ENCODE results near the gene FRAS1. TPM values are rescaled to one million over a fixed set of nuclear protein-coding genes. Genes with fewer than 3 reads are reported as not detected.

The FRAS1 gene
- total RNA-seq, 3 donors from 2014 or later: 4.9 to 7.5 (median 6.6) TPM

GRCh38 chr4:78520808-78521226 lies 463.7 kb downstream of the FRAS1 start:
- DNase-seq (ENCODE audit: low spot score in 2 of 2): no peak
- Histone ChIP-seq H3K27me3 (no peaks in the 10 kb centered on the region), H3K4me1 (no peaks in the 10 kb centered on the region), H3K9me3 (no peaks in the 10 kb centered on the region), H3K4me3 (no peak overlapping the region), H3K36me3 (no peaks in the 10 kb centered on the region), H3K27ac (no peak overlapping the region)
- intact Hi-C loops (cut with DNase I; ENCODE audit: low total_unique reads): no loop called here
- TF ChIP-seq POLR2A (IDR thresholded peaks at IDR 0.05): no peak
- no peak for TF ChIP-seq POLR2AphosphoS5 (IDR thresholded peaks at IDR 0.05)
- TF ChIP-seq CTCF (IDR thresholded peaks at IDR 0.05): no peak

GRCh38 chr4:78524009-78524408 lies 466.9 kb downstream of the FRAS1 start:
- no peak overlapping the region for H3K4me3 ChIP-seq
- H3K27me3 ChIP-seq: no peaks in the 10 kb centered on the region
- no peaks in the 10 kb centered on the region for H3K9me3 ChIP-seq
- no peak for DNase-seq (ENCODE audit: low spot score in 2 of 2)
- H3K4me1 ChIP-seq: no peaks in the 10 kb centered on the region
- intact Hi-C loops (cut with DNase I; ENCODE audit: low total_unique reads): no loop called here
- H3K27ac ChIP-seq: no peak overlapping the region
- no peaks in the 10 kb centered on the region for H3K36me3 ChIP-seq
- TF ChIP-seq POLR2AphosphoS5 (IDR thresholded peaks at IDR 0.05) (no peak), POLR2A (IDR thresholded peaks at IDR 0.05) (no peak), CTCF (IDR thresholded peaks at IDR 0.05) (no peak)

GRCh38 chr4:78525559-78525958 lies 468.4 kb downstream of the FRAS1 start:
- no peaks in the 10 kb centered on the region for H3K36me3 ChIP-seq
- intact Hi-C loops (cut with DNase I; ENCODE audit: low total_unique reads): no loop called here
- TF ChIP-seq POLR2AphosphoS5 (IDR thresholded peaks at IDR 0.05): no peak
- no peak for TF ChIP-seq POLR2A (IDR thresholded peaks at IDR 0.05)
- TF ChIP-seq CTCF (IDR thresholded peaks at IDR 0.05): no peak
- H3K27me3 ChIP-seq: no peaks in the 10 kb centered on the region
- no peak overlapping the region for H3K4me3 ChIP-seq
- DNase-seq (ENCODE audit: low spot score in 2 of 2): no peak
- H3K9me3 ChIP-seq: no peaks in the 10 kb centered on the region
- no peaks in the 10 kb centered on the region for H3K4me1 ChIP-seq
- H3K27ac ChIP-seq: no peak overlapping the region

GRCh38 chr4:78527103-78527502 lies 470.0 kb downstream of the FRAS1 start:
- H3K4me1 ChIP-seq: no peaks in the 10 kb centered on the region
- H3K4me3 ChIP-seq: no peak overlapping the region
- H3K27me3 ChIP-seq: no peaks in the 10 kb centered on the region
- no peak overlapping the region for H3K27ac ChIP-seq
- intact Hi-C loops (cut with DNase I; ENCODE audit: low total_unique reads): no loop called here
- no peaks in the 10 kb centered on the region for H3K9me3 ChIP-seq
- H3K36me3 ChIP-seq: no peaks in the 10 kb centered on the region
- TF ChIP-seq POLR2AphosphoS5 (IDR thresholded peaks at IDR 0.05) (no peak), CTCF (IDR thresholded peaks at IDR 0.05) (no peak), POLR2A (IDR thresholded peaks at IDR 0.05) (no peak)
- DNase-seq (ENCODE audit: low spot score in 2 of 2): no peak

- TF ChIP-seq POLR2A (IDR thresholded peaks at IDR 0.05): no peak
- TF ChIP-seq POLR2AphosphoS5 (IDR thresholded peaks at IDR 0.05): no peak
- TF ChIP-seq CTCF (IDR thresholded peaks at IDR 0.05): no peak
- no peaks in the 10 kb centered on the region for H3K36me3 ChIP-seq
- no peaks in the 10 kb centered on the region for H3K9me3 ChIP-seq
- no peak overlapping the region for H3K27ac ChIP-seq
- no peak overlapping the region for H3K4me3 ChIP-seq
- DNase-seq (ENCODE audit: low spot score in 2 of 2): no peak
- intact Hi-C loops (cut with DNase I; ENCODE audit: low total_unique reads): no loop called here
- H3K4me1 ChIP-seq: no peaks in the 10 kb centered on the region
- no peaks in the 10 kb centered on the region for H3K27me3 ChIP-seq
Measured at GRCh38 chr4:78527555-78527954, 470.4 kb downstream of the FRAS1 start.

All from breast epithelium (tissue), 4 donors.